Activated CD8-positive, alpha-beta memory T cell treated with anti-CD3 and anti-CD28 coated beads, Interleukin-2, amount 10 ng/mL, durations not matched to agents 7 days and 5 days (primary cell): ENCODE data around the gene NKPD1. TPM values are rescaled to one million over a fixed set of nuclear protein-coding genes. Genes with fewer than 3 reads are reported as not detected.

Experiments used
- ATAC-seq: fragments of 150-1000 bp; cut with Tn5 transposase; one replicate; pipeline ENCODE4 v1.10.0; 2021; ENCODE audit warnings: moderate library complexity
- CTCF ChIA-PET: fragments of 350-600 bp; sonication (Branson Sonifier 250); formaldehyde crosslinking; loops from one replicate; lab custom pipeline; 2021; ENCODE audit warnings: antibody characterized with exemption; lab: Charles Lee
- DNase-seq: peaks from one replicate; pipeline ENCODE4 v3.0.0-alpha.2; 2020
- H3K27ac Mint-ChIP-seq: one replicate; pipeline ENCODE4 v1.8.0; 2021; ENCODE audit warnings: mild to moderate bottlenecking, mixed read lengths
- H3K27me3 Mint-ChIP-seq: one replicate; pipeline ENCODE4 v1.8.0; 2021; ENCODE audit warnings: mixed read lengths
- H3K36me3 Mint-ChIP-seq: one replicate; pipeline ENCODE4 v1.8.0; 2021; ENCODE audit warnings: mild to moderate bottlenecking, mixed read lengths
- H3K4me1 Mint-ChIP-seq: one replicate; pipeline ENCODE4 v1.8.0; 2021; ENCODE audit warnings: mixed read lengths
- H3K4me3 Mint-ChIP-seq: one replicate; pipeline ENCODE4 v1.8.0; 2021; ENCODE audit warnings: mild to moderate bottlenecking, moderate library complexity, mixed read lengths
- H3K9me3 Mint-ChIP-seq: one replicate; pipeline ENCODE4 v1.8.0; 2022; ENCODE audit warnings: low read depth, mixed read lengths
- total RNA-seq, 2 experiments: library from RNA; stranded (reverse); gene quantifications; one replicate each; pipeline ENCODE4 v1.2.3, GENCODE V29; 2021

The NKPD1 gene
- total RNA-seq, 2 experiments from 2014 or later = 0.14 to 0.18 TPM

- H3K27me3 Mint-ChIP-seq = no peaks in the 10 kb centered on the region
- CTCF ChIA-PET = interaction anchor here (0.7 kb wide), 1 partner anchor 11 kb away, joined by 3 read pairs; no protein-coding TSS in a partner anchor
- no peak overlapping the region for H3K27ac Mint-ChIP-seq
- no peak overlapping the region for H3K4me3 Mint-ChIP-seq
- H3K9me3 Mint-ChIP-seq = no peaks in the 10 kb centered on the region
- ATAC-seq = no peak
- DNase-seq = no peak
- peaks cover 54% of the 10 kb centered on the region for H3K4me1 Mint-ChIP-seq
- no peaks in the 10 kb centered on the region for H3K36me3 Mint-ChIP-seq
Observed at GRCh38 chr19:45114116-45114515, 46.7 kb downstream of the NKPD1 start.

- Mint-ChIP-seq H3K36me3 (no peaks in the 10 kb centered on the region), H3K27me3 (no peaks in the 10 kb centered on the region), H3K4me3 (no peak overlapping the region), H3K27ac (no peak overlapping the region), H3K4me1 (peaks cover 50% of the 10 kb centered on the region), H3K9me3 (no peaks in the 10 kb centered on the region)
- DNase-seq = no peak
- CTCF ChIA-PET = interaction anchor here (0.7 kb wide), 1 partner anchor 11 kb away, joined by 3 read pairs; no protein-coding TSS in a partner anchor
- no peak for ATAC-seq
Observed at GRCh38 chr19:45113628-45114027, 47.2 kb downstream of the NKPD1 start.

- Mint-ChIP-seq H3K27ac (no peak overlapping the region), H3K9me3 (no peaks in the 10 kb centered on the region), H3K27me3 (no peaks in the 10 kb centered on the region), H3K4me1 (peaks cover 37% of the 10 kb centered on the region), H3K36me3 (no peaks in the 10 kb centered on the region), H3K4me3 (no peak overlapping the region)
- CTCF ChIA-PET = no interaction called here
- DNase-seq (no peak), ATAC-seq (no peak)
Observed at GRCh38 chr19:45112111-45112827, 48.5 kb downstream of the NKPD1 start.

Other genes with a start within 250 kb of the NKPD1 start
- gene APOC1, start 246.4 kb downstream of the NKPD1 start, total RNA-seq = 1 to 10 TPM in 1 of 2 experiments, not detected in 1; 1.9 TPM
- gene APOC4, start 218.7 kb downstream of the NKPD1 start, total RNA-seq = not detected
- not detected for gene APOC2, start 214.9 kb downstream of the NKPD1 start, total RNA-seq
- gene CLPTM1, start 205.6 kb downstream of the NKPD1 start, total RNA-seq = 10 to 100 TPM; 73.0 to 74.7 TPM
- 10 to 100 TPM; 22.4 to 58.8 TPM for gene RELB, start 159.5 kb downstream of the NKPD1 start, total RNA-seq
- 100 to 1,000 TPM; 114 to 121 TPM for gene CLASRP, start 121.9 kb downstream of the NKPD1 start, total RNA-seq
- 1 to 10 TPM; 5.3 to 9.5 TPM for gene ZNF296, start 84.5 kb downstream of the NKPD1 start, total RNA-seq
- 10 to 100 TPM; 26.2 to 34.4 TPM for gene GEMIN7, start 81.7 kb downstream of the NKPD1 start, total RNA-seq
- gene PPP1R37, start 67.8 kb downstream of the NKPD1 start, total RNA-seq = 10 to 100 TPM; 18.7 to 30.0 TPM
- 10 to 100 TPM; 50.3 to 50.6 TPM for gene TRAPPC6A, start 17.3 kb upstream of the NKPD1 start, total RNA-seq
- gene BLOC1S3, start 17.8 kb upstream of the NKPD1 start, total RNA-seq = 10 to 100 TPM; 15.7 to 17.6 TPM
- not detected for gene EXOC3L2, start 84.4 kb upstream of the NKPD1 start, total RNA-seq
- gene MARK4, start 90.3 kb upstream of the NKPD1 start, total RNA-seq = 10 to 100 TPM; 25.9 to 29.4 TPM
- not detected for gene CKM, start 161.9 kb upstream of the NKPD1 start, total RNA-seq
- not detected for gene KLC3, start 179.8 kb upstream of the NKPD1 start, total RNA-seq
- gene ERCC2, start 209.6 kb upstream of the NKPD1 start, total RNA-seq = 10 to 100 TPM; 26.1 to 26.8 TPM
- 10 to 100 TPM in 1 of 2 experiments, 1 to 10 TPM in 1; 6.4 to 11.7 TPM for gene PPP1R13L, start 244.1 kb upstream of the NKPD1 start, total RNA-seq
- 10 to 100 TPM in 1 of 2 experiments, 1 to 10 TPM in 1; 8.9 to 12.2 TPM for gene POLR1G, start 245.7 kb upstream of the NKPD1 start, total RNA-seq